Measurements from ENCODE around the gene CGA. TPM values are rescaled to one million over a fixed set of nuclear protein-coding genes. Genes with fewer than 3 reads are reported as not detected.

CGA gene
- total and polyA plus RNA-seq, 5 donors from 2014 or later: 0.62 TPM; not detected in 4

GRCh38 chr6:87101067-87101466, 6.2 kb upstream of the CGA start:
- Histone ChIP-seq H3K27ac (ENCODE audit: insufficient read depth, low read length, poor library complexity, severe bottlenecking) (no peak overlapping the region), H3K27me3 (ENCODE audit: control insufficient read depth, insufficient read depth, low read length) (peaks cover 6% of the 10 kb centered on the region), H3K36me3 (ENCODE audit: control insufficient read depth, insufficient read depth, low read length) (no peaks in the 10 kb centered on the region), H3K9me3 (ENCODE audit: control insufficient read depth in 2 of 2, low read length in 2 of 2) (no peaks in the 10 kb centered on the region), H3K4me3 (ENCODE audit: low read depth, low read length) (no peak overlapping the region), H3K4me1 (ENCODE audit: control insufficient read depth, insufficient read depth, low read length, poor library complexity, severe bottlenecking) (no peaks in the 10 kb centered on the region)
- no peak overlapping the region for H3K27ac Mint-ChIP-seq
- no peak for ATAC-seq (ENCODE audit: low read depth in 2 of 2)
- peaks cover 0 to 11% (median 0%) of the 10 kb centered on the region in 4 donors for H3K4me1 Mint-ChIP-seq
- H3K9me3 Mint-ChIP-seq: no peaks in the 10 kb centered on the region
- no peak overlapping the region for H3K4me3 Mint-ChIP-seq
- no peak for DNase-seq
- H3K36me3 Mint-ChIP-seq: no peaks in the 10 kb centered on the region
- H3K27me3 Mint-ChIP-seq: peaks cover 31% of the 10 kb centered on the region

- no peak overlapping the region for H3K27ac ChIP-seq (ENCODE audit: insufficient read depth, low read length, poor library complexity, severe bottlenecking)
- ATAC-seq (ENCODE audit: low read depth in 2 of 2) (no peak), DNase-seq (no peak)
- Mint-ChIP-seq H3K27ac (no peak overlapping the region), H3K4me1 (peaks cover 0 to 11% (median 0%) of the 10 kb centered on the region in 4 donors), H3K4me3 (no peak overlapping the region), H3K9me3 (no peaks in the 10 kb centered on the region), H3K36me3 (no peaks in the 10 kb centered on the region), H3K27me3 (peaks cover 38% of the 10 kb centered on the region)
- peaks cover 6% of the 10 kb centered on the region for H3K27me3 ChIP-seq (ENCODE audit: control insufficient read depth, insufficient read depth, low read length)
- no peaks in the 10 kb centered on the region for H3K36me3 ChIP-seq (ENCODE audit: control insufficient read depth, insufficient read depth, low read length)
- H3K9me3 ChIP-seq (ENCODE audit: control insufficient read depth in 2 of 2, low read length in 2 of 2): no peaks in the 10 kb centered on the region
- no peaks in the 10 kb centered on the region for H3K4me1 ChIP-seq (ENCODE audit: control insufficient read depth, insufficient read depth, low read length, poor library complexity, severe bottlenecking)
- H3K4me3 ChIP-seq (ENCODE audit: low read depth, low read length): no peak overlapping the region
Measured at GRCh38 chr6:87100216-87100615, 5.3 kb upstream of the CGA start.

DNA sequence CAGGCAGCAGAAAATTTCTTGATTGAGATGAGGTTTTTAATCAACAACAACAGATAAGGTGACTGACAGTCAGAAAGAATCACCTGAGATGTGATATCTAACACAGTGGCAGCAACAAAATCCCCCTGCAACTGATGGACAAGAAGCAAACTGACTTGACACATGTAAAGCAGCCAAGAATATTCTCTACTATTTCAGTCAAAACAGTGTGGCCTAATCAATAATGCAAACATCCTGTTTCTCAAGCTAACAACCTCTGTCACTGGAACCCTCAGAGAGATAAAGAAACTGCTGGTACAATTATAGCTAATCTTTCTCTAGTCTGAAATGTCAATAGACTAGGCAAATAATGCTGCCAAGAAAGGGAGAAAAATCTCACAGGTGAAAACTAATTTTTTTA, 4.6 kb upstream of the CGA start:
- Mint-ChIP-seq H3K9me3 (no peaks in the 10 kb centered on the region), H3K4me3 (no peak overlapping the region), H3K36me3 (no peaks in the 10 kb centered on the region), H3K27ac (no peak overlapping the region), H3K27me3 (peaks cover 38% of the 10 kb centered on the region), H3K4me1 (peaks cover 0 to 11% (median 0%) of the 10 kb centered on the region in 4 donors)
- H3K27me3 ChIP-seq (ENCODE audit: control insufficient read depth, insufficient read depth, low read length): peaks cover 6% of the 10 kb centered on the region
- no peaks in the 10 kb centered on the region for H3K4me1 ChIP-seq (ENCODE audit: control insufficient read depth, insufficient read depth, low read length, poor library complexity, severe bottlenecking)
- no peak for DNase-seq
- no peak for ATAC-seq (ENCODE audit: low read depth in 2 of 2)
- H3K4me3 ChIP-seq (ENCODE audit: low read depth, low read length): no peak overlapping the region
- H3K27ac ChIP-seq (ENCODE audit: insufficient read depth, low read length, poor library complexity, severe bottlenecking): no peak overlapping the region
- H3K36me3 ChIP-seq (ENCODE audit: control insufficient read depth, insufficient read depth, low read length): no peaks in the 10 kb centered on the region
- H3K9me3 ChIP-seq (ENCODE audit: control insufficient read depth in 2 of 2, low read length in 2 of 2): no peaks in the 10 kb centered on the region

- H3K36me3 ChIP-seq (ENCODE audit: control insufficient read depth, insufficient read depth, low read length): no peaks in the 10 kb centered on the region
- H3K9me3 Mint-ChIP-seq: peaks cover 0 to 3% (median 0%) of the 10 kb centered on the region in 7 donors
- no peak overlapping the region for H3K27ac Mint-ChIP-seq
- no peak overlapping the region for H3K27ac ChIP-seq (ENCODE audit: insufficient read depth, low read length, poor library complexity, severe bottlenecking)
- H3K4me3 Mint-ChIP-seq: no peak overlapping the region
- no peaks in the 10 kb centered on the region for H3K36me3 Mint-ChIP-seq
- H3K27me3 Mint-ChIP-seq: peaks cover 52% of the 10 kb centered on the region
- no peaks in the 10 kb centered on the region for H3K9me3 ChIP-seq (ENCODE audit: control insufficient read depth in 2 of 2, low read length in 2 of 2)
- no peaks in the 10 kb centered on the region for H3K4me1 ChIP-seq (ENCODE audit: control insufficient read depth, insufficient read depth, low read length, poor library complexity, severe bottlenecking)
- H3K4me3 ChIP-seq (ENCODE audit: low read depth, low read length): no peak overlapping the region
- peaks cover 0 to 7% (median 0%) of the 10 kb centered on the region in 4 donors for H3K4me1 Mint-ChIP-seq
- ATAC-seq (ENCODE audit: low read depth in 2 of 2) (no peak), DNase-seq (no peak)
- peaks cover 4% of the 10 kb centered on the region for H3K27me3 ChIP-seq (ENCODE audit: control insufficient read depth, insufficient read depth, low read length)
Measured at GRCh38 chr6:87094576-87094975, 330 bp downstream of the CGA start.

DNA sequence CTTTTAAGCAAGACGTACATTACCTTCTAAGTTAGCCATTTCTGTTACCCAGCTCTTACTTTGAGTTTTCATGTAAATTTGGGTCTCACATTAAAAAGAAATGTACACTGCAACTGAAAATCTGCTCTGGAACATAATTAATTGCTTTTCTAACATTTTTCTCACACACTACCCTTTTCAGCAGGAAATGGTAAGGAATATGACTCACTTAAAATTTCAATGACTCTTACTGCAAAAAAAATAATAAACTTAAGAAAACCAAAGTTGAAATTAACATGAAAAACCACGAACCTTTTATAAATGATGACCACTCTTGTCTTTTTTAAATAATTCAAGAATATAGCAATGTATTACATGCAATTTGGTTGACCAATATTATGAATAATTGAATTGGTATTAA, 1.3 kb downstream of the CGA start:
- H3K4me1 Mint-ChIP-seq: no peaks in the 10 kb centered on the region
- peaks cover 47% of the 10 kb centered on the region for H3K27me3 Mint-ChIP-seq
- no peaks in the 10 kb centered on the region for H3K36me3 Mint-ChIP-seq
- peaks cover 0 to 3% (median 0%) of the 10 kb centered on the region in 7 donors for H3K9me3 Mint-ChIP-seq
- Histone ChIP-seq H3K4me3 (ENCODE audit: low read depth, low read length) (no peak overlapping the region), H3K27ac (ENCODE audit: insufficient read depth, low read length, poor library complexity, severe bottlenecking) (no peak overlapping the region), H3K9me3 (ENCODE audit: control insufficient read depth in 2 of 2, low read length in 2 of 2) (no peaks in the 10 kb centered on the region), H3K4me1 (ENCODE audit: control insufficient read depth, insufficient read depth, low read length, poor library complexity, severe bottlenecking) (no peaks in the 10 kb centered on the region), H3K27me3 (ENCODE audit: control insufficient read depth, insufficient read depth, low read length) (peaks cover 4% of the 10 kb centered on the region), H3K36me3 (ENCODE audit: control insufficient read depth, insufficient read depth, low read length) (no peaks in the 10 kb centered on the region)
- DNase-seq: no peak
- H3K27ac Mint-ChIP-seq: no peak overlapping the region
- no peak overlapping the region for H3K4me3 Mint-ChIP-seq
- no peak for ATAC-seq (ENCODE audit: low read depth in 2 of 2)

- Histone ChIP-seq H3K4me3 (ENCODE audit: low read depth, low read length) (no peak overlapping the region), H3K4me1 (ENCODE audit: control insufficient read depth, insufficient read depth, low read length, poor library complexity, severe bottlenecking) (no peaks in the 10 kb centered on the region), H3K36me3 (ENCODE audit: control insufficient read depth, insufficient read depth, low read length) (no peaks in the 10 kb centered on the region), H3K27ac (ENCODE audit: insufficient read depth, low read length, poor library complexity, severe bottlenecking) (no peak overlapping the region), H3K27me3 (ENCODE audit: control insufficient read depth, insufficient read depth, low read length) (peaks cover 4% of the 10 kb centered on the region), H3K9me3 (ENCODE audit: control insufficient read depth in 2 of 2, low read length in 2 of 2) (no peaks in the 10 kb centered on the region)
- ATAC-seq (ENCODE audit: low read depth in 2 of 2) (no peak), DNase-seq (no peak)
- no peaks in the 10 kb centered on the region for H3K4me1 Mint-ChIP-seq
- H3K4me3 Mint-ChIP-seq: no peak overlapping the region
- no peak overlapping the region for H3K27ac Mint-ChIP-seq
- H3K27me3 Mint-ChIP-seq: peaks cover 47% of the 10 kb centered on the region
- H3K9me3 Mint-ChIP-seq: peaks cover 0 to 3% (median 0%) of the 10 kb centered on the region in 7 donors
- H3K36me3 Mint-ChIP-seq: no peaks in the 10 kb centered on the region
Measured at GRCh38 chr6:87093199-87093598, 1.7 kb downstream of the CGA start.

DNA sequence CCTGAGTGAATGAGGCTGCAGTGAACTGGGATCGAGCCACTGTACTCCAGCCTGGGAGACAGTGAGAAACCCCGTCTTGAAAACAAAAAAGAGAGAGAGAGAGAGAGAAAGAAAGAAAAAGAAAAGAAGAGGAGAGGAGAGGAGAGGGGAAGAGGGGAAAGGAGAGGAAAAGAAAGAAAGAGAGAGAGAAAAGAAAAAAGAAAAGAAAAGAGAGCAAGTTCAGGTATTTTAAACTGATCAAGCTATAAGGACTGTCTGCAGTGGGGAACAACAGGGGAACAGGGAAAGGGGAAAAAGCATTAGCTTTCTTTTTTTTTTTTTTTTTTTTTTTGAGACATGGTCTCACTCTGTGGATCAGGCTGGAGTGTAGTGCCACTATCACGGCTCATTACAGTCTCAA, 2.5 kb downstream of the CGA start:
- Mint-ChIP-seq H3K27me3 (peaks cover 52% of the 10 kb centered on the region), H3K4me1 (no peaks in the 10 kb centered on the region), H3K36me3 (no peaks in the 10 kb centered on the region), H3K4me3 (no peak overlapping the region), H3K9me3 (peaks cover 0 to 3% (median 0%) of the 10 kb centered on the region in 7 donors), H3K27ac (no peak overlapping the region)
- H3K4me3 ChIP-seq (ENCODE audit: low read depth, low read length): no peak overlapping the region
- H3K4me1 ChIP-seq (ENCODE audit: control insufficient read depth, insufficient read depth, low read length, poor library complexity, severe bottlenecking): no peaks in the 10 kb centered on the region
- no peaks in the 10 kb centered on the region for H3K36me3 ChIP-seq (ENCODE audit: control insufficient read depth, insufficient read depth, low read length)
- H3K9me3 ChIP-seq (ENCODE audit: control insufficient read depth in 2 of 2, low read length in 2 of 2): no peaks in the 10 kb centered on the region
- DNase-seq (no peak), ATAC-seq (ENCODE audit: low read depth in 2 of 2) (no peak)
- peaks cover 3% of the 10 kb centered on the region for H3K27me3 ChIP-seq (ENCODE audit: control insufficient read depth, insufficient read depth, low read length)
- no peak overlapping the region for H3K27ac ChIP-seq (ENCODE audit: insufficient read depth, low read length, poor library complexity, severe bottlenecking)

GRCh38 chr6:87089135-87089534, 5.8 kb downstream of the CGA start:
- Mint-ChIP-seq H3K27ac (no peak overlapping the region), H3K36me3 (no peaks in the 10 kb centered on the region), H3K4me3 (no peak overlapping the region), H3K9me3 (peaks cover 0 to 3% (median 0%) of the 10 kb centered on the region in 7 donors), H3K27me3 (peaks cover 49% of the 10 kb centered on the region), H3K4me1 (no peaks in the 10 kb centered on the region)
- Histone ChIP-seq H3K27ac (ENCODE audit: insufficient read depth, low read length, poor library complexity, severe bottlenecking) (no peak overlapping the region), H3K9me3 (ENCODE audit: control insufficient read depth in 2 of 2, low read length in 2 of 2) (no peaks in the 10 kb centered on the region), H3K4me3 (ENCODE audit: low read depth, low read length) (no peak overlapping the region), H3K36me3 (ENCODE audit: control insufficient read depth, insufficient read depth, low read length) (no peaks in the 10 kb centered on the region), H3K4me1 (ENCODE audit: control insufficient read depth, insufficient read depth, low read length, poor library complexity, severe bottlenecking) (no peaks in the 10 kb centered on the region), H3K27me3 (ENCODE audit: control insufficient read depth, insufficient read depth, low read length) (peaks cover 5% of the 10 kb centered on the region)
- ATAC-seq (ENCODE audit: low read depth in 2 of 2) (peak in 1 of 2 donors; percentile 24), DNase-seq (no peak)

Measured in CD4-positive, CD25-positive, alpha-beta regulatory T cell (primary cell).